HG03457 (cell line): Measurements from ENCODE around the gene OR7C1.
"Not testable (repeated sequence)": the region's sequence is repeated elsewhere in the genome, so short reads cannot be mapped to it uniquely, and the experiment has no call there.

ENCODE experiments used
- ATAC-seq: cut with Tn5 transposase; IDR thresholded peaks from one replicate; pipeline ENCODE4 v1.9.1; 2021; ENCODE audit warnings: moderate number of reproducible peaks; ENCODE audit not compliant: unreplicated experiment

Gene OR7C1

GRCh38 chr19:14768001-14768400 is 67.0 kb downstream of the OR7C1 start:
- ATAC-seq, result no peak

DNA sequence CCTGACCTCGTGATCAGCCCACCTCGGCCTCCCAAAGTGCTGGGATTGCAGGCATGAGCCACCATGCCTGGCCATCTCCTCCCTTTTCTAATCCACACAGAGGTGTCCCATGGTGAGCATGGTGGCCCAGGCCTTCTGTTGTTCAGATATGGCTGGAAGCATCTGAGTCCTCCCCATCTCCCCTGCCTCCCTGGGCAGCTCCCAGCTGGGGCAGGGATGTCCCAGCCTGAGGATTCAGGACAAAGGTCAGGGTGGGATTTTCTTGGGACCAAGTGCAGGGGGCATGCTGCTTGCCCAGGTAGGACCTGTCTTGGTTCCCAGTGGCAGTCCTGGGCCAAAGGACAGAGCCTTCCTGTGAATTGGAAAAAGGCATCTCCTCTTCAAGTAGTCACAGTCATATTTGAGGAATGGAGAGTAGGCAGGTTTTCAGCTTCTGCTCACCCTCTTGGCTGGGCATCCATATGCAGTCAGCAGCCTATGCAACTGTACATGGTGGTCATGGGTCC is 67.5 kb downstream of the OR7C1 start:
- ATAC-seq, result no peak

DNA sequence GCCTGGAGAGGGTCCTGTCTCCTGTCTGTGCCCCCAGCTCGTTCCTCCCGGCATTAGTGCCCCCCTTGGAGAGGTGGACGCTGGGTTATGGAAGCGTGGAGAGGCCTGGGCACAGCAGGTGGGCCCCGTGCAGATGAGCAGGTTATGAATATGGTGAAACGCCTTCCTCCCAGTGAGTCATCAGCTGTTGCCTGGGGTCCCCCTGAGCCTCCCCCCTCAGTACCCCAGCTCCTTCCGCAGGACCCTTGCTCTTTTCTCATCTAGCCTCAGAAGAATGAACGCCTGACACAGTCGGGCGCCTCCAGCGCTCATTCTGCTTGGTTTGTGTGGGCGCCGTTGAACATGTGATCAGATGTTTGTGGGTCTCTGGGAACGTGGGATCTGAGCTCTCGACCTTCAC is 69.1 kb downstream of the OR7C1 start:
- not testable (repeated sequence) for ATAC-seq

GRCh38 chr19:14765403-14765802 is 69.6 kb downstream of the OR7C1 start:
- ATAC-seq, result not testable (repeated sequence)

DNA sequence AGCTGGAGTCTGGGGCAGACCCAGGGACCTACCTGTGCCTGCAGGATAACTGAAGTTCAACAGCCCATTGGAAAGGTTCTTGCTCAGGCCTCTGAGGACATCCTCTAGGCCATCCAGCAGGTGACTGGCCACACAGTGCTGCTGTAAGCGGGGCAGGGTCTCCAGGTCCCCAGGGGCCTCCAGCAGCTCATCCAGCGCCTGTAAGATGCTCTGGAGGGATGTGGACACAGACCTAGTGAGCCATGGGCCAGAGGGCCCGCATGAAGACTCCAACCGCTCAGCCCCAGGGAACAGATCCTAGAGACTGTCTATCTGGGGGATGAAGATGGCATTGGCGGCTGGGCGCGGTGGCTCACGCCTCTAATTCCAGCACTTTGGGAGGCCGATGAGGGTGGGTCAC is 70.6 kb downstream of the OR7C1 start:
- no peak for ATAC-seq

DNA sequence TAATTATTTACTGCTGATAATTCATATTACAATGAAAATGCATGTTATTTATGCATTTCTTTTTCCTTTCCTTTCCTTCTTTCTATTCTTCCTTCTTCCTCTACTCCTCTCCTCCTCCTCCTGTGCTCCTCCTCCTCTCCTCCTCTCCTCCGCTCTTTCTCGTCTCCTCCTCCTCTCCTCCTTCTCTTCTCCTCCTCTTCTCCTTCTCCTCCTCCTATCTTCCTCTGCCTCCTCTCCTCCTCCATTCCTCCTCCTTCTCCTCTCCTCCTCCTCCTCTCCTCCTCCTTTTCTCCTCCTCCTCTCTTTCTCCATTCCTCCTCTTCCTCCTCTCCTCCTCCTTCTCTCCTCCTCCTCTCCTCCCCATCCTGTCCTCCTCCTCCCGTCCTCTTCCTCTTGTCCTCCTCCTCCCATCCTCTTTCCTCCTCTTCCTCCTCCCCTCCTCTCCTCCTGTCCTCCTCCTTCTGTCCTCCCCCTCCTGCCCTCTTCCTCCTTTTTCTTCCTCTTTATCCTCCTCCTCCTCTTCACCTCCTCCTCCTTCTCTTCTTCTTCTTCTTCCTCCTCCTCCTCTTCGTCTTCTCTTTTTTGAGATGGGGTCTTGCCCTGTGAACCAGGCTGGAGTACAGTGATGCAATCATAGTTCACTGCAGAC is 71.4 kb downstream of the OR7C1 start:
- no peak for ATAC-seq

GRCh38 chr19:14762111-14762510 is 72.9 kb downstream of the OR7C1 start:
- ATAC-seq, result no peak

DNA sequence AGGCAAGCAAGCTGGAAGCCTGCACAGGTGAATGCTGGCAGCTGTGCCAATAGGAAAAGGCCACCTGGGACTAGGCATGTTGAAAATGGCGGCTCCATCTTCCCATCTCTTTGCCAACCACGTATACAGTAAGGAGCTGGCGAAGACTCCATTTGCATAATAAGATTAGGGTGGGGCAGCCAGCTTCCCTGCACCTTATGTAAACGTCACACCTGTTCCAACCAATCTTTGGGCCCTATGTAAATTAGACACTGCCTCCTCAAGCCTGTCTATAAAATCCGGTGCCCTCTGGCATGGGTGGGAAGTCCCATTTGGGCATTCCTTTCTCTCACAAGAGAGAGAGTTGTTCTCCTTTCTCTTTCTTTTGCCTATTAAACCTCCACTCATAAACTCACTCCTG is 73.4 kb downstream of the OR7C1 start:
- ATAC-seq, result no peak

- ATAC-seq, result no peak
Measured at GRCh38 chr19:14758816-14759215, 76.2 kb downstream of the OR7C1 start.

DNA sequence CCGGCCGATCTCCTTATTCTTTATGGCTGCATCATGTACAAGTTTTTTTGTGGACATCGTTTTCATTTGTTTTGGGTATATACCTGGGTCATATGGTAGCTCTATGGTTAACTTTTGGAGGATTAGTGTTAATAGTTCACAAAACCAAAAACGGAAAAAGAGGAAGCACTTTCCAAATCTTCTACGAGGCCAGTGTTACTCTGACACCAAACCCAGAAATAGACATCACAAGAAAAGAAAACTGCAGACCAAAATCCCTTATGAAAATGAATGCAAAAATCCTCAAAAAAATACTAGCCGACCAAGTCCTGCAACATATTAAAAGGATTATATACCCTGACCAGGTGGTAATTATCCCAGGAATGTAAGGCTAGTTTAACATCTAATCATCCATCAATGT is 86.4 kb downstream of the OR7C1 start:
- ATAC-seq, result no peak
